ENCODE measurements around the gene AFMID.
"Not testable (repeated sequence)": the region's sequence is repeated elsewhere in the genome, so short reads cannot be mapped to it uniquely, and the experiment has no call there.

Gene AFMID

DNA sequence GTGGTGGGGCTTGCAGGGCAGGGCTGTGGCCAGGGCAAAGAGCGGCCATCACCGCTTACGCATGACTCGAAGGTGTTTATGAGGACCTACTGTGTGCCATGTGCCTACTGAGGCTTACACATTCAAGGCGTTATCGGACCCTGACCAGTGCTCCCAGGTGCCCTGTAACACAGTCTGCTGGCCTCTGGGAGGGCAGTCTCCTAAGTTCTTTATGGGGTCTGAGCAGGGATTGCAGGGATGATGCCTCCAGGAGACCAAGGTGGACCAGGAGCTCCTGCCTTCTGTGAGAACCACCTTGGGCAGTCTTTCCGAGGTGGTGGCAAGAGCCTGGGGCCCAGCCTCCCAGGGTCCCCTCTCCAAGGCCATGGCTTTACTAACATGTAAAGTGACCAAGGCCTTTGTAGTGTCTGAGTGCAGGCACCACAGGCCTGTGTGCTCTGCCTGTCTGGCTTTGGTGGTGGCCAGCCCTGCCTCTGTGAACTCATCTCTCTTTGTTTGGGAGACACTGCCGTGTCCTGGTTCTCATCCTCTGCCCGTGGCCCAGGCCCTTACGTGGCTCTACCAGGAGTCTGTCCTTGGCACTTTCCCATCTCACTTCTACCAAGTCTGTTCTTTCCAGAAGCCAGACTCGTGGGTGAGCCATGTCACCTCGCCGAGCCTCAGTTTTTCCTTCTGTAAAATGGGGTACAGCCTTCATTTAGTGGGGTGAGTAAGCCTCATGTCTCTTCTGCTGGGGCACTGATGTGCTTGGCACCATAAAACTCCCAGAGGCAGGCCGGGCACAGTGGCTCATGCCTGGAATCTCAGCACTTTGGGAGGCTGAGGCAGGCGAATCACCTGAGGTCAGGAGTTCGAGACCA lies 22.2 kb upstream of the AFMID start:
- CTCF ChIA-PET, result no interaction called here
- POLR2A ChIA-PET, result interaction anchor here (1.1 kb wide), 1 partner anchor 21 kb away, joined by 4 read pairs; the partner anchor contains the start of gene TK1
- no peak for DNase-seq (ENCODE audit: extremely low spot score)
- no peak for TF ChIP-seq FOXA1 (IDR thresholded peaks at IDR 0.05)
- no peak for TF ChIP-seq FOXK2 (IDR thresholded peaks at IDR 0.05)
- no peak for TF ChIP-seq ARNT (IDR thresholded peaks at IDR 0.05)
- TF ChIP-seq L3MBTL2 (conservative IDR thresholded peaks at IDR 0.05), result no peak
- no peak for TF ChIP-seq SP1 (IDR thresholded peaks at IDR 0.05)
- TF ChIP-seq HDGF (IDR thresholded peaks at IDR 0.05; ENCODE audit: borderline replicate concordance), result no peak
- TF ChIP-seq ELF4 (IDR thresholded peaks at IDR 0.05), result no peak
- TF ChIP-seq ZNF384 (IDR thresholded peaks at IDR 0.05), result no peak
- TF ChIP-seq BHLHE40 (IDR thresholded peaks at IDR 0.05; ENCODE audit: borderline replicate concordance), result no peak
- no peak for TF ChIP-seq SUZ12 (IDR thresholded peaks at IDR 0.05)
- no peak for TF ChIP-seq LEF1 (IDR thresholded peaks at IDR 0.05; ENCODE audit: borderline replicate concordance)
- TF ChIP-seq FOXM1 (IDR thresholded peaks at IDR 0.05; ENCODE audit: borderline replicate concordance), result no peak

DNA sequence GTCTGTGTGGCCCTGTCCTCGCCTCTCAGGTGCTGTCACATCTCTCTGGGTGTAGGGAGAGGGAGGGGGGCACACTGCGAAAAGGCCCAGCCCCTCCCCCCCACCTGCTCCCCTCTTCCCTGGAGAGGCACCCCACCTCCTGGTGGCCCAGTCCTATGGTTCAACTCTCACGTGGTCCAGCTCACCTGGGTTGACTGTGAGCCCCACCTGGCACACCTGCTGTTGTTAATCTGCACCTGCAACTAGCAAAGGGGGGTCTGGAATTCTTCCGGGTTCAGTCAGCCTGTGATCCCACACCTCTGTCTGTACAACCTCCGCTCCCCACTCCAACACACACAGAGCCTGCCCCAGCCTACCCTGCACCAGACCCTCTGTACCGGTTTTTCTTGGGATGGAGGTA lies 20.7 kb upstream of the AFMID start:
- DNase-seq (ENCODE audit: extremely low spot score), result no peak
- ChIA-PET CTCF (no interaction called here), POLR2A (no interaction called here)

DNA sequence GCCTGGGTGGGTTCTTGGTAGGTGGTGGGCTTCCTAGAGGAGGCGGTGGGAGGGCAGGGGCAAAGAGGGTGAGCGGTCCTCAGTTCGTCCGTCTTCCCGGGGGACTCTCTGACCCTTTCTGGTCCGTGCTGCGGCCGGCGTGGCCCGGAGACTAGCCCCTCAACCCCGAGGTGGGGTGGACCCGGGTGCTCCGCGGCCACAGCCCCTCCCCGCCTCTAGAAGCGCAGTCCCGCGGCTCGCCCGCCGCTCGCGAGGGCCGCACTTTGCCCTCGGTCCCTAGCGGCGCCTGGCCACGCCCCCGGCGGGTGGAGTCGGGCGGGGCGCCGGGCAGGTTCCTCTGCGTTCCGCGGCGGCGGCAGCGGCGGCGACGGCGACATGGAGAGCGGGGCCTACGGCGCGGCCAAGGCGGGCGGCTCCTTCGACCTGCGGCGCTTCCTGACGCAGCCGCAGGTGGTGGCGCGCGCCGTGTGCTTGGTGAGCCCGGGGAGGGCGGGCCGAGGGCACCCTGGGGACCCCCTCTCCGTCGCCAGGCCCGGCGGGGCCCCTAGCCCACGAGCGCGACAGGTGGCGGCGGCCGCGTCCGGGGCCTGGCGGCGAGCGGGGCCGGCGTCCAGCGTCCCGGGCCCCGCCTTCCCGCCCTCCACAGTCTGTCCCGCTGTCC lies 18.8 kb upstream of the AFMID start, which contains the start of gene SYNGR2:
TSS of gene SYNGR2 (plus strand) at position 340 of the 661 bp plus-strand sequence. CDS start at position 376, 36 bp downstream.
- no peak for TF ChIP-seq NFRKB (IDR thresholded peaks at IDR 0.05)
- TF ChIP-seq TARDBP (IDR thresholded peaks at IDR 0.05), result no peak
- TF ChIP-seq ELF4 (IDR thresholded peaks at IDR 0.05), result no peak
- TF ChIP-seq ZNF384 (IDR thresholded peaks at IDR 0.05), result no peak
- no peak for TF ChIP-seq FOXA1 (IDR thresholded peaks at IDR 0.05)
- TF ChIP-seq HDGF (IDR thresholded peaks at IDR 0.05; ENCODE audit: borderline replicate concordance), result no peak
- peak; percentile 86; the same call in 1 of the 2 replicates for TF ChIP-seq LEF1 (IDR thresholded peaks at IDR 0.05; ENCODE audit: borderline replicate concordance)
- TF ChIP-seq FOXM1 (IDR thresholded peaks at IDR 0.05; ENCODE audit: borderline replicate concordance), result peak; percentile 76; the same call in 1 of the 2 replicates
- TF ChIP-seq FOXK2 (IDR thresholded peaks at IDR 0.05), result no peak
- TF ChIP-seq SUZ12 (IDR thresholded peaks at IDR 0.05), result no peak
- TF ChIP-seq L3MBTL2 (conservative IDR thresholded peaks at IDR 0.05), result no peak
- no peak for TF ChIP-seq CTBP1 (IDR thresholded peaks at IDR 0.05; ENCODE audit: borderline replicate concordance)
- no peak for TF ChIP-seq BHLHE40 (IDR thresholded peaks at IDR 0.05; ENCODE audit: borderline replicate concordance)
- TF ChIP-seq SP1 (IDR thresholded peaks at IDR 0.05), result no peak
- TF ChIP-seq ARNT (IDR thresholded peaks at IDR 0.05), result peak; percentile 42
- TF ChIP-seq, protein P1, sequence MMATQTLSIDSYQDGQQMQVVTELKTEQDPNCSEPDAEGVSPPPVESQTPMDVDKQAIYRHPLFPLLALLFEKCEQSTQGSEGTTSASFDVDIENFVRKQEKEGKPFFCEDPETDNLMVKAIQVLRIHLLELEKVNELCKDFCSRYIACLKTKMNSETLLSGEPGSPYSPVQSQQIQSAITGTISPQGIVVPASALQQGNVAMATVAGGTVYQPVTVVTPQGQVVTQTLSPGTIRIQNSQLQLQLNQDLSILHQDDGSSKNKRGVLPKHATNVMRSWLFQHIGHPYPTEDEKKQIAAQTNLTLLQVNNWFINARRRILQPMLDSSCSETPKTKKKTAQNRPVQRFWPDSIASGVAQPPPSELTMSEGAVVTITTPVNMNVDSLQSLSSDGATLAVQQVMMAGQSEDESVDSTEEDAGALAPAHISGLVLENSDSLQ (IDR thresholded peaks at IDR 0.05), result no peak
- DNase-seq (ENCODE audit: extremely low spot score), result peak; percentile 97
- ChIA-PET CTCF (no interaction called here), POLR2A (interaction anchor here (1.0 to 4.0 kb wide), 2 partner anchors 12 to 19 kb away, joined by 4 to 31 read pairs; partner anchors contain the start of genes AFMID and TK1)

More for the DNA sequence above, 20.7 kb upstream of the AFMID start:
- TF ChIP-seq HDGF (IDR thresholded peaks at IDR 0.05; ENCODE audit: borderline replicate concordance) (no peak), ELF4 (IDR thresholded peaks at IDR 0.05) (no peak), BHLHE40 (IDR thresholded peaks at IDR 0.05; ENCODE audit: borderline replicate concordance) (no peak), FOXK2 (IDR thresholded peaks at IDR 0.05) (no peak), L3MBTL2 (conservative IDR thresholded peaks at IDR 0.05) (no peak), ZNF384 (IDR thresholded peaks at IDR 0.05) (no peak)

DNA sequence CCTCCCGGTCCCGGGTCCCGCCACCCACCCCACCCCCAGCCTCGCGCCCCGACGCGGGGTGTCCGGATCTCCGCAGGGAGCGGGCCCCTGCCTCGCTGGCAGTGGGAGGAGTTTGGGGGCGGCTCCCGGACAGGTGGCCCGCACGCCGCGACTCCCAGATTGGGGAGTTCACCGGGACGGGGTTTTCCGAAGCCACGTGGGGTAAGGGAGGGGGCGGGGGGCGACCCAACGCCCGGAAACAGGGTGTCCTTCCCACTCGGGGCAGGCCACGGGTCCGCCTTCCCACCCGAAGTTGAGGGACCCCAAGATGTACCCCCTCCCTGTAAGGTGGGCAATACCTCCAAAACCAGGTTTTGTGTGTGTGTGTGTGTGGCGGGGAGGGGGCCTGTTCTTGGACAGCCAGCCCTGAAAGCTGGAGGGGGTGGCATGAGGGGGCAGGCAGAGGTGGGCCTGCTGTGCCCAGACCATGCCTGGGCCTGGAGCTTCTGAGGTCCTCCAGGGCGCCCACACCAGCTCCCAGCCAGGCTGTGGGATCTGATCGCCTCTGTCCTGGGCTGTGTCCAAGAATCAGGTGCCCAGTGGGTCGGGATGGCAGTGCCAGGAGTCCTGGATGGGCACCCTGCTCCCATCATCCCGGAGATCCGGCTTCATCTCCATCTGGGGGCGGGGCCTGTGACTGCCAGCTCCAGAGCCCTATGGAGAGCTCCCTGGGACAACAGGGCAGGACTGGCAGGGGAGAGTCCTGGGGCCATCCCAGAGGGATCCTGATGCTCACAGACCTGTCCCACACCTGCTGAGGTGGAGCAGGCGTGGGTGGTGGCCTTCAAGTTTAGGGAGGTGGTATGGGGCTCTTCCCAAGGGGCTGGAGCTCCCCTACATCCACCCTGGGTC lies 18.0 kb upstream of the AFMID start:
- TF ChIP-seq BHLHE40 (IDR thresholded peaks at IDR 0.05; ENCODE audit: borderline replicate concordance), result no peak
- no peak for TF ChIP-seq FOXM1 (IDR thresholded peaks at IDR 0.05; ENCODE audit: borderline replicate concordance)
- TF ChIP-seq, protein P1 (IDR thresholded peaks at IDR 0.05), result peak; percentile 91
- no peak for TF ChIP-seq HDGF (IDR thresholded peaks at IDR 0.05; ENCODE audit: borderline replicate concordance)
- ChIA-PET POLR2A (interaction anchor here (0.9 to 4.0 kb wide), 5 partner anchors 12 to 56 kb away, joined by 4 to 31 read pairs (median 5); partner anchors contain the start of genes AFMID and TK1), CTCF (no interaction called here)
- peak; percentile 53 for DNase-seq (ENCODE audit: extremely low spot score)

DNA sequence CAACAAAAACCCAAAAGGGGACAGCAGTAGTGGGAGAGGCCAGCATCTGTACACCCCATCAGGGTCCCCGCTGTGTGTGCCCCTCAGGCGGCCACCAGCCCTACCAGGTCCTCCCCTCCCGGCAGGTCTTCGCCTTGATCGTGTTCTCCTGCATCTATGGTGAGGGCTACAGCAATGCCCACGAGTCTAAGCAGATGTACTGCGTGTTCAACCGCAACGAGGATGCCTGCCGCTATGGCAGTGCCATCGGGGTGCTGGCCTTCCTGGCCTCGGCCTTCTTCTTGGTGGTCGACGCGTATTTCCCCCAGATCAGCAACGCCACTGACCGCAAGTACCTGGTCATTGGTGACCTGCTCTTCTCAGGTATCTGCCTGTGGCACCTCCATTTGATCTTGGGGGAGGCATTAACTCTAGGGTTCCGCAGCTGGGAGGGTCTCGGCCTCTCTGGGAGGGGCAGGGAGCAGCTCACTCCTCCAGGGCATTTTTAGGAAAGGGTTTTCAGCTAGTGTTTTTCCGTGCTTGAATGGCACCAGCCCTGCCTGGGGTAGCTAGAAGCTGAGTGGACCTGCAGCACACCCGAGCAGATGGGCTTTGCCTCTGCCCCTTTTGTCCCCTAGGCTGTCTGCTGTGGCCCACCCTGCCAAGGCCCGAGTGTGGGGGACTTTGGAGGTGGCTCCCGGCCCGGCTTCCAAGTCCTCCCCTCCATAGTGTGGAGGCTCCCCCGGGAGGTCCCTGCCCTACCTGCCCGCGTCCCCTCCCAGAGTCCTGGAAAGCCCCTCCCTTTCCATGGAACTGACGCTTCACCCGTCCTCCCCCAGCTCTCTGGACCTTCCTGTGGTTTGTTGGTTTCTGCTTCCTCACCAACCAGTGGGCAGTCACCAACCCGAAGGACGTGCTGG lies 16.2 kb upstream of the AFMID start:
- DNase-seq (ENCODE audit: extremely low spot score), result no peak

DNA sequence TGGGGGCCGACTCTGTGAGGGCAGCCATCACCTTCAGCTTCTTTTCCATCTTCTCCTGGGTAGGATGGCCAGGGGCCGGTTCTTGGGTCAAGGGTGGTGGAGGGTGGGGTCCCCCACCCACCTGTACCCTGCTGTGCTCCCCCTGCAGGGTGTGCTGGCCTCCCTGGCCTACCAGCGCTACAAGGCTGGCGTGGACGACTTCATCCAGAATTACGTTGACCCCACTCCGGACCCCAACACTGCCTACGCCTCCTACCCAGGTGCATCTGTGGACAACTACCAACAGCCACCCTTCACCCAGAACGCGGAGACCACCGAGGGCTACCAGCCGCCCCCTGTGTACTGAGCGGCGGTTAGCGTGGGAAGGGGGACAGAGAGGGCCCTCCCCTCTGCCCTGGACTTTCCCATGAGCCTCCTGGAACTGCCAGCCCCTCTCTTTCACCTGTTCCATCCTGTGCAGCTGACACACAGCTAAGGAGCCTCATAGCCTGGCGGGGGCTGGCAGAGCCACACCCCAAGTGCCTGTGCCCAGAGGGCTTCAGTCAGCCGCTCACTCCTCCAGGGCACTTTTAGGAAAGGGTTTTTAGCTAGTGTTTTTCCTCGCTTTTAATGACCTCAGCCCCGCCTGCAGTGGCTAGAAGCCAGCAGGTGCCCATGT lies 15.4 kb upstream of the AFMID start:
- not testable (repeated sequence) for DNase-seq (ENCODE audit: extremely low spot score)
- ChIA-PET POLR2A (interaction anchor here (1.0 to 4.0 kb wide), 2 partner anchors 15 to 51 kb away, joined by 3 to 31 read pairs; partner anchors contain the start of genes AFMID and TK1), CTCF (interaction anchor here (0.6 kb wide), 1 partner anchor 804 kb away, joined by 9 read pairs; no protein-coding TSS in a partner anchor)

More for the DNA sequence above, 16.2 kb upstream of the AFMID start:
- ChIA-PET POLR2A (interaction anchor here (0.9 to 4.0 kb wide), 2 partner anchors 16 to 33 kb away, joined by 4 to 31 read pairs; partner anchors contain the start of genes AFMID and TK1), CTCF (no interaction called here)
- TF ChIP-seq BHLHE40 (IDR thresholded peaks at IDR 0.05; ENCODE audit: borderline replicate concordance), result no peak
- no peak for TF ChIP-seq FOXA1 (IDR thresholded peaks at IDR 0.05)
- TF ChIP-seq FOXK2 (IDR thresholded peaks at IDR 0.05), result no peak
